ENCODE measurements around the gene C10orf143.

DNA sequence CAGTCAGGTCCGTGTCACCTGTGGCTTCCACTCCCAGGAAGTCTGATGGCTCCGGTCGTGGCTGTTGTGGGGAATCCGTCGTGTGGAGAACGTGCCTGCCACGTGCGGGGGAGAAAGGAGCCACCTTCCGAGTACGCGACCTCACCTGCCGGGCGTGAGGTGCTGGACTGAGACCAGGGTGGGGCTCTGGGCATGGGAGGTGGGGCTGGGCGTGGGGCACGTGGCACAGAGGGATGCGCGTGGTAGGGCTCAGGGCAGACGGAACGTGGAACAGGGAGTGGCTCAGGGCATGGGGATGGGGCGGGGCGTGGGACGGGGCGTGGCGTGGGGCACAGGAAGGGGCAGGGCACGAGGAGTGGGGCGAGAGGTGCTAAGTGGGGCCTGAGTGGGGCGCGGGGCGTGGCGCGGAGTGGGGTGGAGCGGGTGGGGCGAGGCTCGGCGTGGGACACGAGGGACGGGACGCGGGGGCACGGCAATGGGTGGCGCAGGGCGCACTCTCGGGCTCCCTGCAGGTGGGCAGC, 64.8 kb downstream of the C10orf143 start:
- TF ChIP-seq CTCF (IDR thresholded peaks at IDR 0.05) (no peak), POLR2AphosphoS5 (IDR thresholded peaks at IDR 0.05) (no peak), POLR2A (IDR thresholded peaks at IDR 0.05) (no peak), EP300 (IDR thresholded peaks at IDR 0.05) (no peak)

Measured in stomach (tissue), 4 donors.